T-helper 22 cell (primary cell): ENCODE results near the gene RSRC1.
A peak's percentile ranks its signal among the peaks of the same experiment; 100 is the strongest.
"Not testable (repeated sequence)": the region's sequence is repeated elsewhere in the genome, so short reads cannot be mapped to it uniquely, and the experiment has no call there.

Experiments used
- DNase-seq: peaks from one replicate; pipeline ENCODE4 v3.0.0-alpha.2; 2020; ENCODE audit warnings: low read depth

RSRC1 gene

GRCh38 chr3:158531334-158531733, 421.4 kb downstream of the RSRC1 start:
- DNase-seq, result no peak

- DNase-seq, result no peak
These were observed 422.3 kb downstream of the RSRC1 start for GRCh38 chr3:158532099-158532734.

GRCh38 chr3:158535918-158536317, 426.0 kb downstream of the RSRC1 start:
- no peak for DNase-seq

- no peak for DNase-seq
These were observed 429.6 kb downstream of the RSRC1 start for GRCh38 chr3:158539414-158540014.

- no peak for DNase-seq
These were observed 430.2 kb downstream of the RSRC1 start for GRCh38 chr3:158540066-158540465.

- no peak for DNase-seq
These were observed 438.8 kb downstream of the RSRC1 start for GRCh38 chr3:158548691-158549090.

GRCh38 chr3:158549938-158550337, 440.0 kb downstream of the RSRC1 start:
- DNase-seq, result not testable (repeated sequence)

GRCh38 chr3:158552124-158552523, 442.2 kb downstream of the RSRC1 start:
- DNase-seq, result no peak

- no peak for DNase-seq
These were observed 449.6 kb downstream of the RSRC1 start for GRCh38 chr3:158559504-158559903.

GRCh38 chr3:158560979-158561378, 451.1 kb downstream of the RSRC1 start:
- DNase-seq, result no peak

- no peak for DNase-seq
These were observed 452.8 kb downstream of the RSRC1 start for GRCh38 chr3:158562674-158563073.

- DNase-seq, result no peak
These were observed 453.2 kb downstream of the RSRC1 start for GRCh38 chr3:158563076-158563475.

GRCh38 chr3:158565076-158565475, 455.2 kb downstream of the RSRC1 start:
- DNase-seq, result no peak

GRCh38 chr3:158568784-158569183, 458.9 kb downstream of the RSRC1 start:
- no peak for DNase-seq

GRCh38 chr3:158569794-158570193, 459.9 kb downstream of the RSRC1 start:
- no peak for DNase-seq

- peak; percentile 67 for DNase-seq
These were observed 461.3 kb downstream of the RSRC1 start, which contains the start of gene MLF1 for GRCh38 chr3:158570999-158571702. TSS of gene MLF1 (plus strand) at chr3:158571194. CDS start at chr3:158571301, 107 bp downstream.

- DNase-seq, result no peak
These were observed 462.3 kb downstream of the RSRC1 start for GRCh38 chr3:158571969-158572765.

- no peak for DNase-seq
These were observed 462.8 kb downstream of the RSRC1 start for GRCh38 chr3:158572766-158573060.

- no peak for DNase-seq
These were observed 463.8 kb downstream of the RSRC1 start for GRCh38 chr3:158573714-158574113.

GRCh38 chr3:158574646-158575045, 464.8 kb downstream of the RSRC1 start:
- no peak for DNase-seq

- no peak for DNase-seq
These were observed 480.3 kb downstream of the RSRC1 start for GRCh38 chr3:158590223-158590622.
